Measurements from ENCODE around the gene AOPEP.
"Not testable (repeated sequence)": the region's sequence is repeated elsewhere in the genome, so short reads cannot be mapped to it uniquely, and the experiment has no call there.

AOPEP gene

GRCh38 chr9:94940296-94940695 is 213.8 kb downstream of the AOPEP start:
- CTCF ChIA-PET, result interaction anchor here (0.7 to 1.0 kb wide), 2 partner anchors 141 to 187 kb away, joined by 4 read pairs; no protein-coding TSS in a partner anchor
- H3K4me1 ChIP-seq (ENCODE audit: control extremely low read depth in 1 of 4, control insufficient read depth in 4 of 4, insufficient read depth in 4 of 4, low read length in 3 of 4); DNase-seq; H3K27me3 ChIP-seq (replicated peaks in 2 of 5; ENCODE audit: control insufficient read depth in 4 of 5, insufficient read depth in 5 of 5, low read length in 4 of 5); H3K4me3 ChIP-seq (ENCODE audit: control insufficient read depth in 1 of 7, extremely low read depth in 1 of 7, insufficient read depth in 4 of 7, low read depth in 2 of 7, low read length in 6 of 7); H3K9me3 ChIP-seq (ENCODE audit: control extremely low read depth in 1 of 5, control insufficient read depth in 4 of 5, insufficient read depth in 2 of 5, low read depth in 1 of 5, low read length in 4 of 5); H3K36me3 ChIP-seq (ENCODE audit: control insufficient read depth in 4 of 4, insufficient read depth in 4 of 4, low read length in 3 of 4); POLR2A ChIA-PET; H3K27ac ChIP-seq (ENCODE audit: insufficient read depth in 1 of 2, low read depth in 1 of 2, low read length in 2 of 2, poor library complexity in 1 of 2, severe bottlenecking in 2 of 2): not testable (repeated sequence)
- 94% methylated on average over 3 of the region's 6 CpGs for WGBS (ENCODE audit: insufficient coverage)

GRCh38 chr9:94941211-94941875 is 214.8 kb downstream of the AOPEP start:
- no peak overlapping the region for H3K4me3 ChIP-seq (ENCODE audit: control insufficient read depth in 1 of 7, extremely low read depth in 1 of 7, insufficient read depth in 4 of 7, low read depth in 2 of 7, low read length in 6 of 7)
- POLR2A ChIA-PET, result no interaction called here
- H3K27ac ChIP-seq (ENCODE audit: insufficient read depth in 1 of 2, low read depth in 1 of 2, low read length in 2 of 2, poor library complexity in 1 of 2, severe bottlenecking in 2 of 2), result no peak overlapping the region
- no peaks in the 10 kb centered on the region for H3K27me3 ChIP-seq (replicated peaks in 2 of 5; ENCODE audit: control insufficient read depth in 4 of 5, insufficient read depth in 5 of 5, low read length in 4 of 5)
- DNase-seq, result no peak
- CTCF ChIA-PET, result no interaction called here
- no peaks in the 10 kb centered on the region for H3K4me1 ChIP-seq (ENCODE audit: control extremely low read depth in 1 of 4, control insufficient read depth in 4 of 4, insufficient read depth in 4 of 4, low read length in 3 of 4)
- no peaks in the 10 kb centered on the region for H3K9me3 ChIP-seq (ENCODE audit: control extremely low read depth in 1 of 5, control insufficient read depth in 4 of 5, insufficient read depth in 2 of 5, low read depth in 1 of 5, low read length in 4 of 5)
- H3K36me3 ChIP-seq (ENCODE audit: control insufficient read depth in 4 of 4, insufficient read depth in 4 of 4, low read length in 3 of 4), result no peaks in the 10 kb centered on the region
- WGBS (ENCODE audit: insufficient coverage), result 100% methylated on average over 1 of the region's 3 CpGs

- Histone ChIP-seq H3K4me1 (ENCODE audit: control extremely low read depth in 1 of 4, control insufficient read depth in 4 of 4, insufficient read depth in 4 of 4, low read length in 3 of 4) (no peaks in the 10 kb centered on the region), H3K9me3 (ENCODE audit: control extremely low read depth in 1 of 5, control insufficient read depth in 4 of 5, insufficient read depth in 2 of 5, low read depth in 1 of 5, low read length in 4 of 5) (no peaks in the 10 kb centered on the region), H3K27ac (ENCODE audit: insufficient read depth in 1 of 2, low read depth in 1 of 2, low read length in 2 of 2, poor library complexity in 1 of 2, severe bottlenecking in 2 of 2) (no peak overlapping the region), H3K36me3 (ENCODE audit: control insufficient read depth in 4 of 4, insufficient read depth in 4 of 4, low read length in 3 of 4) (peaks cover 0 to 2% (median 0%) of the 10 kb centered on the region in 4 experiments), H3K27me3 (replicated peaks in 2 of 5; ENCODE audit: control insufficient read depth in 4 of 5, insufficient read depth in 5 of 5, low read length in 4 of 5) (no peaks in the 10 kb centered on the region), H3K4me3 (ENCODE audit: control insufficient read depth in 1 of 7, extremely low read depth in 1 of 7, insufficient read depth in 4 of 7, low read depth in 2 of 7, low read length in 6 of 7) (no peak overlapping the region)
- no CpG with 5 or more reads among the region's 1 CpG for WGBS (ENCODE audit: insufficient coverage)
- CTCF ChIA-PET, result interaction anchor here (1.2 kb wide), 1 partner anchor 162 kb away, joined by 4 read pairs; no protein-coding TSS in a partner anchor
- POLR2A ChIA-PET, result no interaction called here
- no peak for DNase-seq
Observed at GRCh38 chr9:94944626-94945025, 218.1 kb downstream of the AOPEP start.

- Histone ChIP-seq H3K27me3 (replicated peaks in 2 of 5; ENCODE audit: control insufficient read depth in 4 of 5, insufficient read depth in 5 of 5, low read length in 4 of 5) (no peaks in the 10 kb centered on the region), H3K9me3 (ENCODE audit: control extremely low read depth in 1 of 5, control insufficient read depth in 4 of 5, insufficient read depth in 2 of 5, low read depth in 1 of 5, low read length in 4 of 5) (no peaks in the 10 kb centered on the region), H3K27ac (ENCODE audit: insufficient read depth in 1 of 2, low read depth in 1 of 2, low read length in 2 of 2, poor library complexity in 1 of 2, severe bottlenecking in 2 of 2) (no peak overlapping the region), H3K36me3 (ENCODE audit: control insufficient read depth in 4 of 4, insufficient read depth in 4 of 4, low read length in 3 of 4) (peaks cover 0 to 2% (median 0%) of the 10 kb centered on the region in 4 experiments), H3K4me3 (ENCODE audit: control insufficient read depth in 1 of 7, extremely low read depth in 1 of 7, insufficient read depth in 4 of 7, low read depth in 2 of 7, low read length in 6 of 7) (no peak overlapping the region), H3K4me1 (ENCODE audit: control extremely low read depth in 1 of 4, control insufficient read depth in 4 of 4, insufficient read depth in 4 of 4, low read length in 3 of 4) (no peaks in the 10 kb centered on the region)
- DNase-seq, result no peak
- CTCF ChIA-PET, result interaction anchor here (0.7 kb wide), 1 partner anchor 13 kb away, joined by 3 read pairs; no protein-coding TSS in a partner anchor
- 98% methylated on average over 7 of the region's 14 CpGs for WGBS (ENCODE audit: insufficient coverage)
- POLR2A ChIA-PET, result no interaction called here
Observed at GRCh38 chr9:94945197-94946144, 219.0 kb downstream of the AOPEP start.

- CTCF ChIA-PET, result interaction anchor here (0.6 to 0.7 kb wide), 2 partner anchors 12 to 205 kb away, joined by 3 read pairs; no protein-coding TSS in a partner anchor
- no peak overlapping the region for H3K27ac ChIP-seq (ENCODE audit: insufficient read depth in 1 of 2, low read depth in 1 of 2, low read length in 2 of 2, poor library complexity in 1 of 2, severe bottlenecking in 2 of 2)
- 94% methylated on average over 2 of the region's 3 CpGs for WGBS (ENCODE audit: insufficient coverage)
- H3K36me3 ChIP-seq (ENCODE audit: control insufficient read depth in 4 of 4, insufficient read depth in 4 of 4, low read length in 3 of 4), result peaks cover 0 to 2% (median under 1%) of the 10 kb centered on the region in 4 experiments
- DNase-seq, result no peak
- no peak overlapping the region for H3K4me3 ChIP-seq (ENCODE audit: control insufficient read depth in 1 of 7, extremely low read depth in 1 of 7, insufficient read depth in 4 of 7, low read depth in 2 of 7, low read length in 6 of 7)
- no peaks in the 10 kb centered on the region for H3K27me3 ChIP-seq (replicated peaks in 2 of 5; ENCODE audit: control insufficient read depth in 4 of 5, insufficient read depth in 5 of 5, low read length in 4 of 5)
- no peaks in the 10 kb centered on the region for H3K9me3 ChIP-seq (ENCODE audit: control extremely low read depth in 1 of 5, control insufficient read depth in 4 of 5, insufficient read depth in 2 of 5, low read depth in 1 of 5, low read length in 4 of 5)
- H3K4me1 ChIP-seq (ENCODE audit: control extremely low read depth in 1 of 4, control insufficient read depth in 4 of 4, insufficient read depth in 4 of 4, low read length in 3 of 4), result no peaks in the 10 kb centered on the region
- POLR2A ChIA-PET, result no interaction called here
Observed at GRCh38 chr9:94946256-94946655, 219.8 kb downstream of the AOPEP start.

- peaks cover 0 to 5% (median 0%) of the 10 kb centered on the region in 4 experiments for H3K4me1 ChIP-seq (ENCODE audit: control extremely low read depth in 1 of 4, control insufficient read depth in 4 of 4, insufficient read depth in 4 of 4, low read length in 3 of 4)
- POLR2A ChIA-PET, result no interaction called here
- no peak for DNase-seq
Observed at GRCh38 chr9:94948567-94949235, 222.2 kb downstream of the AOPEP start.

More at GRCh38 chr9:94948567-94949235, 222.2 kb downstream of the AOPEP start:
- no peaks in the 10 kb centered on the region for H3K9me3 ChIP-seq (ENCODE audit: control extremely low read depth in 1 of 5, control insufficient read depth in 4 of 5, insufficient read depth in 2 of 5, low read depth in 1 of 5, low read length in 4 of 5)
- no peak overlapping the region for H3K4me3 ChIP-seq (ENCODE audit: control insufficient read depth in 1 of 7, extremely low read depth in 1 of 7, insufficient read depth in 4 of 7, low read depth in 2 of 7, low read length in 6 of 7)
- peaks cover 0 to 4% (median 2%) of the 10 kb centered on the region in 4 experiments for H3K36me3 ChIP-seq (ENCODE audit: control insufficient read depth in 4 of 4, insufficient read depth in 4 of 4, low read length in 3 of 4)
- CTCF ChIA-PET, result no interaction called here
- H3K27me3 ChIP-seq (replicated peaks in 2 of 5; ENCODE audit: control insufficient read depth in 4 of 5, insufficient read depth in 5 of 5, low read length in 4 of 5), result no peaks in the 10 kb centered on the region
- whole genome bisulfite sequencing (ENCODE audit: insufficient coverage), result 100% methylated on average over 3 of the region's 5 CpGs
- no peak overlapping the region for H3K27ac ChIP-seq (ENCODE audit: insufficient read depth in 1 of 2, low read depth in 1 of 2, low read length in 2 of 2, poor library complexity in 1 of 2, severe bottlenecking in 2 of 2)
